Measurements from ENCODE around the gene ST8SIA5. TPM values are rescaled to one million over a fixed set of nuclear protein-coding genes. Genes with fewer than 3 reads are reported as not detected.

Gene ST8SIA5
- total RNA-seq, 1 experiment from 2014 or later = not detected

GRCh38 chr18:46751882-46752281, 5.0 kb downstream of the ST8SIA5 start:
- TF ChIP-seq CTCF (conservative IDR thresholded peaks at IDR 0.05) = no peak
- no peak for TF ChIP-seq EZH2 (IDR thresholded peaks at IDR 0.05; ENCODE audit: low read depth)
- Histone ChIP-seq H3K9me3 (ENCODE audit: insufficient read depth, low read depth) (no peaks in the 10 kb centered on the region), H3F3A (ENCODE audit: insufficient read depth, low read depth) (no peaks in the 10 kb centered on the region), H3K79me2 (ENCODE audit: low read depth) (no peaks in the 10 kb centered on the region), H3K4me1 (replicated peaks; ENCODE audit: insufficient read depth) (no peaks in the 10 kb centered on the region), H3K36me3 (ENCODE audit: low read depth) (no peaks in the 10 kb centered on the region), H4K20me1 (ENCODE audit: insufficient read depth) (no peaks in the 10 kb centered on the region), H3K9me2 (ENCODE audit: insufficient read depth) (no peaks in the 10 kb centered on the region), H2AFZ (no peak overlapping the region), H3K27ac (no peak overlapping the region), H3K27me3 (ENCODE audit: insufficient read depth, low read depth) (peaks cover 36% of the 10 kb centered on the region), H3K4me3 (no peak overlapping the region), H3K4me2 (no peak overlapping the region)
- intact Hi-C loops (cut with micrococcal nuclease; ENCODE audit: unreplicated experiment) = no loop called here
- ChIA-PET POLR2A (ENCODE audit: unreplicated experiment) (no interaction called here), CTCF (no interaction called here)
- no TSS peak for BruUV-seq (replicated peaks)
- DNase-seq = peak in 1 of 2 experiments; percentile 25

- H3K36me3 ChIP-seq (ENCODE audit: low read depth) = no peaks in the 10 kb centered on the region
- CTCF ChIA-PET = no interaction called here
These were observed 6.2 kb downstream of the ST8SIA5 start for GRCh38 chr18:46750626-46751025.

GRCh38 chr18:46748466-46748865, 8.4 kb downstream of the ST8SIA5 start:
- H3K9me3 ChIP-seq (ENCODE audit: insufficient read depth, low read depth) = no peaks in the 10 kb centered on the region
- no peaks in the 10 kb centered on the region for H3K9me2 ChIP-seq (ENCODE audit: insufficient read depth)
- POLR2A ChIA-PET (ENCODE audit: unreplicated experiment) = no interaction called here
- CTCF ChIA-PET = no interaction called here
- no peak overlapping the region for H3K4me2 ChIP-seq
- no peaks in the 10 kb centered on the region for H3K4me1 ChIP-seq (replicated peaks; ENCODE audit: insufficient read depth)
- intact Hi-C loops (cut with micrococcal nuclease; ENCODE audit: unreplicated experiment) = no loop called here
- H4K20me1 ChIP-seq (ENCODE audit: insufficient read depth) = no peaks in the 10 kb centered on the region
- H3K36me3 ChIP-seq (ENCODE audit: low read depth) = no peaks in the 10 kb centered on the region
- TF ChIP-seq EZH2 (IDR thresholded peaks at IDR 0.05; ENCODE audit: low read depth) (no peak), CTCF (conservative IDR thresholded peaks at IDR 0.05) (no peak)
- no peaks in the 10 kb centered on the region for H3K79me2 ChIP-seq (ENCODE audit: low read depth)
- H3F3A ChIP-seq (ENCODE audit: insufficient read depth, low read depth) = no peaks in the 10 kb centered on the region
- DNase-seq = no peak
- H3K27ac ChIP-seq = no peak overlapping the region
- peaks cover 48% of the 10 kb centered on the region for H3K27me3 ChIP-seq (ENCODE audit: insufficient read depth, low read depth)
- no peak overlapping the region for H3K4me3 ChIP-seq
- BruUV-seq (replicated peaks) = no TSS peak
- no peak overlapping the region for H2AFZ ChIP-seq

More at GRCh38 chr18:46750626-46751025, 6.2 kb downstream of the ST8SIA5 start:
- H3K9me3 ChIP-seq (ENCODE audit: insufficient read depth, low read depth) = no peaks in the 10 kb centered on the region
- TF ChIP-seq EZH2 (IDR thresholded peaks at IDR 0.05; ENCODE audit: low read depth) (no peak), CTCF (conservative IDR thresholded peaks at IDR 0.05) (no peak)
- H3K79me2 ChIP-seq (ENCODE audit: low read depth) = no peaks in the 10 kb centered on the region
- POLR2A ChIA-PET (ENCODE audit: unreplicated experiment) = no interaction called here
- H2AFZ ChIP-seq = no peak overlapping the region
- DNase-seq = peak in 1 of 2 experiments; percentile 5
- no peaks in the 10 kb centered on the region for H4K20me1 ChIP-seq (ENCODE audit: insufficient read depth)
- intact Hi-C loops (cut with micrococcal nuclease; ENCODE audit: unreplicated experiment) = no loop called here
- H3K27me3 ChIP-seq (ENCODE audit: insufficient read depth, low read depth) = peaks cover 41% of the 10 kb centered on the region
- H3K27ac ChIP-seq = no peak overlapping the region
- no peak overlapping the region for H3K4me3 ChIP-seq
- H3F3A ChIP-seq (ENCODE audit: insufficient read depth, low read depth) = no peaks in the 10 kb centered on the region
- no peaks in the 10 kb centered on the region for H3K9me2 ChIP-seq (ENCODE audit: insufficient read depth)
- BruUV-seq (replicated peaks) = no TSS peak
- no peak overlapping the region for H3K4me2 ChIP-seq
- no peaks in the 10 kb centered on the region for H3K4me1 ChIP-seq (replicated peaks; ENCODE audit: insufficient read depth)

Measured in PC-9 (cell line).